ENCODE results near the gene MCM5.
"Not testable (repeated sequence)": the region's sequence is repeated elsewhere in the genome, so short reads cannot be mapped to it uniquely, and the experiment has no call there.

Gene MCM5

GRCh38 chr22:35432228-35432905, 32.4 kb downstream of the MCM5 start:
- DNase-seq (ENCODE audit: low read depth in 2 of 2): no peak

- DNase-seq (ENCODE audit: low read depth in 2 of 2): no peak
Observed at GRCh38 chr22:35434061-35434710, 34.2 kb downstream of the MCM5 start.

GRCh38 chr22:35435201-35435740, 35.3 kb downstream of the MCM5 start:
- no peak for DNase-seq (ENCODE audit: low read depth in 2 of 2)

GRCh38 chr22:35436421-35436820, 36.5 kb downstream of the MCM5 start:
- DNase-seq (ENCODE audit: low read depth in 2 of 2): no peak

- no peak for DNase-seq (ENCODE audit: low read depth in 2 of 2)
Observed at GRCh38 chr22:35437049-35437448, 37.1 kb downstream of the MCM5 start.

- DNase-seq (ENCODE audit: low read depth in 2 of 2): not testable (repeated sequence)
Observed at GRCh38 chr22:35438673-35439364, 38.9 kb downstream of the MCM5 start.

GRCh38 chr22:35439365-35439717, 39.4 kb downstream of the MCM5 start:
- DNase-seq (ENCODE audit: low read depth in 2 of 2): no peak

- no peak for DNase-seq (ENCODE audit: low read depth in 2 of 2)
Observed at GRCh38 chr22:35440129-35440528, 40.2 kb downstream of the MCM5 start.

GRCh38 chr22:35441489-35442100, 41.7 kb downstream of the MCM5 start:
- DNase-seq (ENCODE audit: low read depth in 2 of 2): no peak

GRCh38 chr22:35442471-35442870, 42.5 kb downstream of the MCM5 start:
- DNase-seq (ENCODE audit: low read depth in 2 of 2): no peak

- DNase-seq (ENCODE audit: low read depth in 2 of 2): no peak
Observed at GRCh38 chr22:35443338-35443737, 43.4 kb downstream of the MCM5 start.

- DNase-seq (ENCODE audit: low read depth in 2 of 2): no peak
Observed at GRCh38 chr22:35443790-35444684, 44.1 kb downstream of the MCM5 start.

- DNase-seq (ENCODE audit: low read depth in 2 of 2): no peak
Observed at GRCh38 chr22:35444685-35445399, 44.9 kb downstream of the MCM5 start.

- no peak for DNase-seq (ENCODE audit: low read depth in 2 of 2)
Observed at GRCh38 chr22:35445933-35446332, 46.0 kb downstream of the MCM5 start.

- DNase-seq (ENCODE audit: low read depth in 2 of 2): no peak
Observed at GRCh38 chr22:35446365-35446764, 46.4 kb downstream of the MCM5 start.

GRCh38 chr22:35448523-35448922, 48.6 kb downstream of the MCM5 start:
- no peak for DNase-seq (ENCODE audit: low read depth in 2 of 2)

- DNase-seq (ENCODE audit: low read depth in 2 of 2): no peak
Observed at GRCh38 chr22:35449829-35450689, 50.1 kb downstream of the MCM5 start.

GRCh38 chr22:35450824-35451569, 51.1 kb downstream of the MCM5 start:
- no peak for DNase-seq (ENCODE audit: low read depth in 2 of 2)

GRCh38 chr22:35451592-35451991, 51.7 kb downstream of the MCM5 start:
- DNase-seq (ENCODE audit: low read depth in 2 of 2): no peak

All from stimulated activated CD4-positive, alpha-beta T cell treated with anti-CD3 and anti-CD28 coated beads, Interleukin-1b, Interleukin-23, amount 100 ng/mL, for 1 hour (primary cell).